ENCODE results near the gene USP11. TPM values are rescaled to one million over a fixed set of nuclear protein-coding genes. Genes with fewer than 3 reads are reported as not detected.
A peak's percentile ranks its signal among the peaks of the same experiment; 100 is the strongest.
"Not testable (repeated sequence)": the region's sequence is repeated elsewhere in the genome, so short reads cannot be mapped to it uniquely, and the experiment has no call there.

Gene USP11
- total RNA-seq, 1 experiment from 2014 or later, result 105 TPM

DNA sequence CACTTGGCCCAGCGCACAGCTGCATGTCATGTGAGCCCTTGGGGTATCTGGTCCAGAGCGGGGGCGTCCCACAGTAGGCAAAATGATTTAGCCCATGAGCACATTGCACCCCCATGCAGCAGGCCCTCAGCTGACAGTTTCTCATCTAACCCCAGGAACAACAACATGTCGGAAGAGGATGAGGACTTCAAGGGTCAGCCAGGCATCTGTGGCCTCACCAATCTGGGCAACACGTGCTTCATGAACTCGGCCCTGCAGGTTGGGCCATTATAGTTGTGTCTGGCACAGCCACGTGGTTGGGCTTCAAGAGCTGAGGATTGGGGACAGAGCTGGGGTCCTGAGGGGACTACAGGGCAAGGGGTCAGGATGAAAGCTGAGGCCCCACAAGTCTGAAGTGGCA is 7.8 kb downstream of the USP11 start:
- DNase-seq, result no peak

DNA sequence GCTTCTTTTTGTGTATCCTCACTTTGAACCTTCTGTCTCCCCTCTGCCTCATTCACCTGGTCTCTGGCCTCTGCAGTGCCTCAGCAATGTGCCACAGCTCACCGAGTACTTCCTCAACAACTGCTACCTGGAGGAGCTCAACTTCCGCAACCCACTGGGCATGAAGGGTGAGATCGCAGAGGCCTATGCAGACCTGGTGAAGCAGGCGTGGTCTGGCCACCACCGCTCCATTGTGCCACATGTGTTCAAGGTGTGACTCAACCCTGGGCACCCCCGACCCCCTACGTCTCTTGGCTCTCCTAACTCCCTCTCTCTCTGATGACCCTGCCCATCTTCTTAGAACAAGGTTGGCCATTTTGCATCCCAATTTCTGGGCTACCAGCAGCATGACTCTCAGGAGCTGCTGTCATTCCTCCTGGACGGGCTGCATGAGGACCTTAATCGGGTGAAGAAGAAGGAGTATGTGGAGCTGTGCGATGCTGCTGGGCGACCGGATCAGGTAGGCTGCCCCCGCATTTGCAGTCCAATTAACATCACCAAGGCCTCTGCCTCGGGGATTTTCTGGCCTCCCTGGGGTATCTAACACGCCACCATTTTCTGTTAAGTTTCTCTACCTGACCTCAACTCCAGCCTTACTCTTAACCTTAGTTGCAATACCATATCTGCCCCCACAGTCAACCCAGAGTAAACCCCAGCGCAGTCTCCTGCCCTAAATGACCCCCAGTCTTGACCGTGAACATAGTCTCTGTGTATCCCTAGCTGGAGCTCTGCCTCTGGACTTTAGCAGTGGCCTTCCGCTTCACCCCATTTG is 8.6 kb downstream of the USP11 start:
- peaks cover 46% of the 10 kb centered on the region for H3K36me3 ChIP-seq (replicated peaks; ENCODE audit: control insufficient read depth, insufficient read depth, low read length)

More for the DNA sequence above, 7.8 kb downstream of the USP11 start:
- Histone ChIP-seq H3K4me3 (ENCODE audit: insufficient read depth, low read depth, low read length) (no peak overlapping the region), H3K36me3 (replicated peaks; ENCODE audit: control insufficient read depth, insufficient read depth, low read length) (peaks cover 43% of the 10 kb centered on the region), H3K27me3 (ENCODE audit: control insufficient read depth, insufficient read depth, low read length) (no peaks in the 10 kb centered on the region)

DNA sequence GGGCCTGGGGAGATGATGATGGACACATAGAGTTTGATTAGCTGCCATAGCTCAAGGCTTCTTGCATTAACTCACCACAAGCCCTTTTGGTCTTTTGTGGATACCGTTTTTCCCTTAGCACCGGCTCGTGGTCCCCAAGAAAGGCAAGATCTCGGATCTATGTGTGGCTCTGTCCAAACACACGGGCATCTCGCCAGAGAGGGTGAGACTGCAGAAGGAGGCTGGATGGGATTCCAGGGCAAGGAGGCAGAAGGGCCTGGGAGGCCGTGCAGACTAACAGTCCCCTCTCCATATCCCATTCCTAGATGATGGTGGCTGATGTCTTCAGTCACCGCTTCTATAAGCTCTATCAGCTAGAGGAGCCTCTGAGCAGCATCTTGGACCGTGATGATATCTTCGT is 9.5 kb downstream of the USP11 start:
- DNase-seq, result no peak
- Histone ChIP-seq H3K27me3 (ENCODE audit: control insufficient read depth, insufficient read depth, low read length) (no peaks in the 10 kb centered on the region), H3K36me3 (replicated peaks; ENCODE audit: control insufficient read depth, insufficient read depth, low read length) (peaks cover 48% of the 10 kb centered on the region), H3K4me3 (ENCODE audit: insufficient read depth, low read depth, low read length) (no peak overlapping the region)

More for the DNA sequence above, 8.6 kb downstream of the USP11 start:
- no peak for DNase-seq
- H3K4me3 ChIP-seq (ENCODE audit: insufficient read depth, low read depth, low read length), result no peak overlapping the region
- no peaks in the 10 kb centered on the region for H3K27me3 ChIP-seq (ENCODE audit: control insufficient read depth, insufficient read depth, low read length)

DNA sequence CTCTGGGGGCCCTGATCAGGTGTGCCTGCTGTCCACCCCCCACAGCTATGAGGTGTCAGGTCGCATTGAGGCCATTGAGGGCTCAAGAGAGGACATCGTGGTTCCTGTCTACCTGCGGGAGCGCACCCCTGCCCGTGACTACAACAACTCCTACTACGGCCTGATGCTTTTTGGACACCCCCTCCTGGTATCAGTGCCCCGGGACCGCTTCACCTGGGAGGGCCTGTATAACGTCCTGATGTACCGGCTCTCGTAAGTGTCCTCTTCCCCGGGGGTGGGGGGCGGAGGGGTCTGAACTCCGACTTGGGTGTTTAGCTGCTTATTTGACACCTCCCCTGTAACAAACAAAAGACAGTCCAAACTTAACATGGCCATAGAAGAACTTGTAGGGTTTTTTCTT is 10.5 kb downstream of the USP11 start:
- no peaks in the 10 kb centered on the region for H3K27me3 ChIP-seq (ENCODE audit: control insufficient read depth, insufficient read depth, low read length)
- DNase-seq, result no peak
- no peak overlapping the region for H3K4me3 ChIP-seq (ENCODE audit: insufficient read depth, low read depth, low read length)
- H3K36me3 ChIP-seq (replicated peaks; ENCODE audit: control insufficient read depth, insufficient read depth, low read length), result peaks cover 49% of the 10 kb centered on the region

DNA sequence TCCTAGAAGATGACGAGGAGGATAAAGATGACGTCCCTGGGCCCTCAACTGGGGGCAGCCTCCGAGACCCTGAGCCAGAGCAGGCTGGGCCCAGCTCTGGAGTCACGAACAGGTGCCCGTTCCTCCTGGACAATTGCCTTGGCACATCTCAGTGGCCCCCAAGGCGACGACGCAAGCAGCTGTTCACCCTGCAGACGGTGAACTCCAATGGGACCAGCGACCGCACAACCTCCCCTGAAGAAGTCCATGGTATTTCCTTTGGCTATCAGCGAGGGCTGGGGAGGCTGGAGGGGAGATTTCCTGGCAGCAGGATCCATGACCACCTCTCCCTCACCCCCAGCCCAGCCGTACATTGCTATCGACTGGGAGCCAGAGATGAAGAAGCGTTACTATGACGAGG is 11.9 kb downstream of the USP11 start:
- no peaks in the 10 kb centered on the region for H3K27me3 ChIP-seq (ENCODE audit: control insufficient read depth, insufficient read depth, low read length)
- H3K36me3 ChIP-seq (replicated peaks; ENCODE audit: control insufficient read depth, insufficient read depth, low read length), result peaks cover 46% of the 10 kb centered on the region
- DNase-seq, result no peak
- H3K4me3 ChIP-seq (ENCODE audit: insufficient read depth, low read depth, low read length), result no peak overlapping the region

DNA sequence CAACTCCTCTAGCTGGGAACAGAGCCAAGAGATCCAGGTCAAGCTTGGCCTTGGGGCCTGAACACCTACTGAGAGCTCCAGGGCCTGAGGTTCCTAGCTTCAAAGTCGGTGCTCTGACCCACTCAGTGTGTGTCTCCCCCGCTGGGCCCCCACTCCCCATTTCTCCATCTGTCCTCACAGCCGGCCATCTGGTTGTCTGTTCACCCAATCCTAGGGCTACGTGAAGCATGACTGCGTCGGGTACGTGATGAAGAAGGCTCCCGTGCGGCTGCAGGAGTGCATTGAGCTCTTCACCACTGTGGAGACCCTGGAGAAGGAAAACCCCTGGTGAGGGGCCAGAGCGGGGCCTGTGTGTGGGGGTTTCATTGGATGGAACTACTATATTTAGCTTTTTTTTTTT is 12.3 kb downstream of the USP11 start:
- H3K4me3 ChIP-seq (ENCODE audit: insufficient read depth, low read depth, low read length), result no peak overlapping the region
- H3K27me3 ChIP-seq (ENCODE audit: control insufficient read depth, insufficient read depth, low read length), result no peaks in the 10 kb centered on the region
- DNase-seq, result no peak
- H3K36me3 ChIP-seq (replicated peaks; ENCODE audit: control insufficient read depth, insufficient read depth, low read length), result peaks cover 43% of the 10 kb centered on the region

DNA sequence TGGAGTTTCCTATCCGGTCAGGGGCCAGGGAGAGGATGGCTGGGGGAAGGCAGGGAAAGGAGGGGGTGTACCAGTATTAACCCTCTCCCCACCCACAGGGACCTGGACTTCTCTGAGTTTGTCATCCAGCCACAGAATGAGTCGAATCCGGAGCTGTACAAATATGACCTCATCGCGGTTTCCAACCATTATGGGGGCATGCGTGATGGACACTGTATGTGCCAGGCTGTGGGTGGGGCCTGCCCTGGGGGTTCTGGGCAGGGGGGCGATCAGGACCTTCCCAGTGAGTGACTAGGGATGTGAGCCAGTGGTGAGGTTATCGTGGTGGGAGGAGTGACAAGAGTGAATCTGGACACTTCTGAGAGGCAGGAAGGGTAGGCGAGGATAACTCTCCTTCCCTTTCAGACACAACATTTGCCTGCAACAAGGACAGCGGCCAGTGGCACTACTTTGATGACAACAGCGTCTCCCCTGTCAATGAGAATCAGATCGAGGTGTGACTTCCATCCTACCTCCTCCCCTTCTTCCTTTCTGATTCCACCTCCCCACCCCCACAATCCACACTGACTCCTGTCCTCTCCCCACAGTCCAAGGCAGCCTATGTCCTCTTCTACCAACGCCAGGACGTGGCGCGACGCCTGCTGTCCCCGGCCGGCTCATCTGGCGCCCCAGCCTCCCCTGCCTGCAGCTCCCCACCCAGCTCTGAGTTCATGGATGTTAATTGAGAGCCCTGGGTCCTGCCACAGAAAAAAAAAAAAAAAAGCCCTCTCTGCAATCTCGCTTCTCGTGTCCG is 14.6 kb downstream of the USP11 start:
- H3K27me3 ChIP-seq (ENCODE audit: control insufficient read depth, insufficient read depth, low read length), result no peaks in the 10 kb centered on the region
- DNase-seq, result peak; percentile 35
- no peak overlapping the region for H3K4me3 ChIP-seq (ENCODE audit: insufficient read depth, low read depth, low read length)
- peaks cover 24% of the 10 kb centered on the region for H3K36me3 ChIP-seq (replicated peaks; ENCODE audit: control insufficient read depth, insufficient read depth, low read length)

DNA sequence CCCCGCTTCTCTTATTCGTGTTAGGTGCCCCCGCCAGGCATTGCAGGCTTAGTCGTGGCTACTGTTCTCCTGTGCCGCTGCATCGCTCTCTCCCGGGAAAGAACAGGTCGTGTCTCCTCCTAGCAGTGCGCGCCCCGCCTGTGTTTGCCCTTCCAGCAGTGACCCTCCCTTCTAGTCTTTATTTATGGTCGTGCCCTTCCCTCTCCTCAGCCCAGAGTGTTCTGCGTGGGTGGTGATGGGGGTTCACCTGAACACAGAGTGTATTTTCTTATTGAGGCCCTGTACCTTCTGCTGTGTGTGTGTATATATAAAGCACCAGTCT is 15.2 kb downstream of the USP11 start:
- no peak overlapping the region for H3K4me3 ChIP-seq (ENCODE audit: insufficient read depth, low read depth, low read length)
- peak; percentile 26 for DNase-seq
- no peaks in the 10 kb centered on the region for H3K27me3 ChIP-seq (ENCODE audit: control insufficient read depth, insufficient read depth, low read length)
- peaks cover 24% of the 10 kb centered on the region for H3K36me3 ChIP-seq (replicated peaks; ENCODE audit: control insufficient read depth, insufficient read depth, low read length)

DNA sequence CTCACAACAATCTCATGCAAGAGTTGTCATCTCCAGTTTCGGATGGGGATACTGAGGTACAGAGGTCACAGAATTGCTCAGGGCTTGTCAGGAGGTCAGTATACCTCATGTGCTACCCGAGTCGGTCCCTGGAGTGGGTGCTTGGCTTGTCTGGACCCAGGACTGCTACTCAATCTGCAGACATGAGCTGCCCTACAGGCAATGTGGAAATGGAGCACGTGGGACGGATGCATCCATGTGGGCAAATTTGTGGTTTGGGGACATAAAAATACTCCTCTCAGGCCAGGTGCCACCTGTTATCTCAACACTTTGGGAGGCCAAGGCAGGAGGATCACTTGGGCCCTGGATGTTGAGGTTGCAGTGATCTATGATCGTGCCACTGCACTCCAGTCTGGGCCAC is 15.8 kb downstream of the USP11 start:
- Histone ChIP-seq H3K36me3 (replicated peaks; ENCODE audit: control insufficient read depth, insufficient read depth, low read length) (peaks cover 22% of the 10 kb centered on the region), H3K27me3 (ENCODE audit: control insufficient read depth, insufficient read depth, low read length) (no peaks in the 10 kb centered on the region), H3K4me3 (ENCODE audit: insufficient read depth, low read depth, low read length) (no peak overlapping the region)
- no peak for DNase-seq

DNA sequence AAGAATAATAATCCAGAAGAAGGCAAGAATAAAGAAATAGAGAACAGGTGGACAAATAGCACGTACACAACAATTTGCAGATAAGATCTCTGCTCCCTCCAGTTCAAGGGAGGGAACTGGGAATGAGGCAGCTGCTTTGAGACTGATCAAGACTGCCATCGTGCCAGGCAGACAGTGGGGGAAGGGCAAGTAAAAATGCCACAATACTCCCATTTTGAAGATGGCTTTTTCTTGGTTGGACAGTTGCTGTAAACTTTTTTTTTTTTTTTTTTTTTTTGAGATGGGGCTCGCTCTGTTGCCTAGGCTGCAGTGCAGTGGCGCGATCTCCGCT is 17.2 kb downstream of the USP11 start:
- Histone ChIP-seq H3K4me3 (ENCODE audit: insufficient read depth, low read depth, low read length) (no peak overlapping the region), H3K36me3 (replicated peaks; ENCODE audit: control insufficient read depth, insufficient read depth, low read length) (peaks cover 13% of the 10 kb centered on the region), H3K27me3 (ENCODE audit: control insufficient read depth, insufficient read depth, low read length) (no peaks in the 10 kb centered on the region)
- no peak for DNase-seq

DNA sequence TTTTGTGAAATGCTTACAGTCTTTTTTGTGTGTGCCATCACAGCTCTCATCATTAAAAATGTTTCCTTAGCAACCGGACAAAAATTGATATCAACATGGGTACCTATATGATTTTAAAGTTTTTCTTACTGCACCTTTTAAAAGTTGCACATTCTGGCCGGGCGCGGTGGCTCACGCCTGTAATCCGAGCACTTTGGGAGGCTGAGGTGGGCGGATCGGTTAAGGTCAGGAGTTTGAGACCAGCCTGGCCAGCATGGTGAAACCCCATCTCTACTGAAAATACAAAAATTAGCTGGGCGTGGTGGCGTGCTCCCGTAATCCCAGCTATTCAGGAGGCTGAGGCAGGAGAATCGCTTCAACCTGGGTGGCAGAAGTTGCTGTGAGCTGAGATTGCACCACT is 24.8 kb downstream of the USP11 start:
- not testable (repeated sequence) for H3K27me3 ChIP-seq (ENCODE audit: control insufficient read depth, insufficient read depth, low read length); H3K4me3 ChIP-seq (ENCODE audit: insufficient read depth, low read depth, low read length); H3K36me3 ChIP-seq (replicated peaks; ENCODE audit: control insufficient read depth, insufficient read depth, low read length); DNase-seq

DNA sequence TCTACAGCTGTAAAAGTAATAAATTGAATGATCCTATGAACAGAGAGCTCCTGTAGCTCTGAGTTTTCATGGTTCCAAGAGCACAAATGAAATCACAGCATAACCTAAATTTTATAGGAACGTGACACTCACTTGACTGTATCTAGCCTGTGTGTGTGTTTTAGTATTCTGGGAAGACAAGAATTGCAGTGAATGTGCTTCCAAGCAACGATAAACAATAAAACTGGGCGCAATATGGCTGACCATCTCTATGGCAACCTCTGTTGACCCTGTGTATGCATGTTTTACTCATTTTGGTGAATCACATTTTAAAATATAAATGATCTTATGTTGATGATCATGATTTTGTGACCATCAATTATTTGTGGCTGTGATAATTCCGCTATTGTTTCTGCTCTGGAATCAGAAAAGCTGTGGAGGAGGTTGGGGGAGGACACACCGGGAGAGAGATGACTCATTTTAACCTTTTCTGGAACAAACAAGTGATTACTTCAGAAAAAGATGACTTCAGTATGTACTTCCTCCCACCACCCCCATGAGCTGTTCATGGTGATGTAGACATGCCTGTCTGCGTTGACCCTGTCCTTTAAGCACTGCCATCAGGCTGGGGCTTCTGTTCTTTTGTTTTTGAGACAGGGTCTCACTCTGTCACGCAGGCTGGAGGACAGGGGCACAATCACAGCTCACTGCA is 31.8 kb downstream of the USP11 start:
- H3K4me3 ChIP-seq (ENCODE audit: insufficient read depth, low read depth, low read length), result no peak overlapping the region
- H3K27me3 ChIP-seq (ENCODE audit: control insufficient read depth, insufficient read depth, low read length), result no peaks in the 10 kb centered on the region
- no peaks in the 10 kb centered on the region for H3K36me3 ChIP-seq (replicated peaks; ENCODE audit: control insufficient read depth, insufficient read depth, low read length)
- DNase-seq, result no peak

DNA sequence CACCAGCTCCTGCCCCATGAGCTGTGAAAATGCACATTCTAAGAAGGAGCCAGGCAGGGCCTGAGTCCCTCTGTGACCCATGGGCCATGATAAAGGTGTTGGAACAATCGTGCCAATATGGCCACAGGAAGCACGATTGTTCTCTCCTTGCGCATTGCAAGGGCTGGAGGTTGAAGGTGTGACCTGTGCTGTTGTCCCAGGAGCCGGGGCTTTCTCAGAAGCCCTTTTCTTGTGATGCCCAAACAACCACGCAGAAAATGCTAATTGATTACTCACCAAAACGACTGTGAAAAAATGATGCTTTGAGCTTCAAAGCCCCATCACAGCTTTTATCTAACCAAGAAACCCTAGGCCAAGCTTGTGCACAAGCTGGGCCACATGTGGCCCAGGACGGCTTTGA is 33.8 kb downstream of the USP11 start:
- Histone ChIP-seq H3K36me3 (replicated peaks; ENCODE audit: control insufficient read depth, insufficient read depth, low read length) (no peaks in the 10 kb centered on the region), H3K4me3 (ENCODE audit: insufficient read depth, low read depth, low read length) (no peak overlapping the region), H3K27me3 (ENCODE audit: control insufficient read depth, insufficient read depth, low read length) (no peaks in the 10 kb centered on the region)
- no peak for DNase-seq

DNA sequence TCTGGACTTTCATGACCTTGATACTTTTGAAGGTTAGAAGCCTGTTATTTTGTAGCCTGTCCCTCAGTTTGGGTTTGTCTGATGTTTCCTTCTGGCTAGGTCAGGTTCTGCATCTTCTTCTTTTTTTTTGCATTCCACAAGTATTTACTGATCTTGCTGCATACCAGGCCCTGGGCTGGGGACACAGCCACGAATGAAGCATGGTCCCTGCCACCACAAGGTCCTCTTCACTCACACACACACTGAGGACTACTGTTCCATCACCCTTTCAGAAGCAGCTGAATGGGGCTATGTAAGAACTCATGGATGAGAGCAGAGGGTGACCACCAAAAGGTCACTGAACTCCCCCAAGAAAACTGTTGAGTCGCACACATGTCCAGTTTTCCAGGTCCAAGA is 39.2 kb downstream of the USP11 start:
- Histone ChIP-seq H3K4me3 (ENCODE audit: insufficient read depth, low read depth, low read length) (no peak overlapping the region), H3K36me3 (replicated peaks; ENCODE audit: control insufficient read depth, insufficient read depth, low read length) (no peaks in the 10 kb centered on the region), H3K27me3 (ENCODE audit: control insufficient read depth, insufficient read depth, low read length) (no peaks in the 10 kb centered on the region)
- no peak for DNase-seq

All from H7 (cell line).